GM21786 (cell line): ENCODE results near the gene ASCC3.

ENCODE experiments used
- ATAC-seq: cut with Tn5 transposase; IDR thresholded peaks from one replicate; pipeline ENCODE4 v1.9.1; 2021; ENCODE audit not compliant: unreplicated experiment

The ASCC3 gene

GRCh38 chr6:100730001-100730980, 150.8 kb downstream of the ASCC3 start:
- ATAC-seq: no peak

GRCh38 chr6:100726666-100727065, 154.5 kb downstream of the ASCC3 start:
- ATAC-seq: no peak

- no peak for ATAC-seq
Measured at GRCh38 chr6:100724696-100725095, 156.4 kb downstream of the ASCC3 start.

- ATAC-seq: no peak
Measured at GRCh38 chr6:100724222-100724621, 156.9 kb downstream of the ASCC3 start.

GRCh38 chr6:100721256-100721655, 159.9 kb downstream of the ASCC3 start:
- ATAC-seq: no peak

- ATAC-seq: peak; percentile 61
Measured at GRCh38 chr6:100719883-100720682, 161.0 kb downstream of the ASCC3 start.

GRCh38 chr6:100712997-100713396, 168.1 kb downstream of the ASCC3 start:
- ATAC-seq: no peak

- no peak for ATAC-seq
Measured at GRCh38 chr6:100706491-100706890, 174.6 kb downstream of the ASCC3 start.

GRCh38 chr6:100704961-100705360, 176.2 kb downstream of the ASCC3 start:
- no peak for ATAC-seq

GRCh38 chr6:100701728-100702127, 179.4 kb downstream of the ASCC3 start:
- no peak for ATAC-seq

- no peak for ATAC-seq
Measured at GRCh38 chr6:100700009-100700408, 181.1 kb downstream of the ASCC3 start.

GRCh38 chr6:100695445-100695844, 185.7 kb downstream of the ASCC3 start:
- ATAC-seq: no peak

GRCh38 chr6:100693249-100693927, 187.7 kb downstream of the ASCC3 start:
- no peak for ATAC-seq

GRCh38 chr6:100691972-100692371, 189.2 kb downstream of the ASCC3 start:
- no peak for ATAC-seq

- no peak for ATAC-seq
Measured at GRCh38 chr6:100686216-100686615, 194.9 kb downstream of the ASCC3 start.

- no peak for ATAC-seq
Measured at GRCh38 chr6:100685747-100686146, 195.4 kb downstream of the ASCC3 start.

GRCh38 chr6:100680163-100680562, 201.0 kb downstream of the ASCC3 start:
- ATAC-seq: no peak

- no peak for ATAC-seq
Measured at GRCh38 chr6:100678027-100678426, 203.1 kb downstream of the ASCC3 start.

- no peak for ATAC-seq
Measured at GRCh38 chr6:100677240-100677639, 203.9 kb downstream of the ASCC3 start.

- no peak for ATAC-seq
Measured at GRCh38 chr6:100673641-100674040, 207.5 kb downstream of the ASCC3 start.

- ATAC-seq: no peak
Measured at GRCh38 chr6:100671740-100672139, 209.4 kb downstream of the ASCC3 start.
